ENCODE results near the gene CANX. TPM values are rescaled to one million over a fixed set of nuclear protein-coding genes. Genes with fewer than 3 reads are reported as not detected.

The CANX gene
- total and polyA plus RNA-seq, 2 of the 13 experiments (the other 11 are each of a cell fraction or from before 2014, with no cell fraction given), result 477 to 680 TPM

GRCh38 chr5:179697993-179698934, 503 bp upstream of the CANX start (continued):
- no peak for TF ChIP-seq ZFP1 (CRISPR knock-in tag; IDR thresholded peaks at IDR 0.05)
- peak; percentile 65 for TF ChIP-seq RAD21 (CRISPR knock-in tag; IDR thresholded peaks at IDR 0.05)
- TF ChIP-seq SRY (CRISPR knock-in tag; IDR thresholded peaks at IDR 0.05), result no peak
- no peak for TF ChIP-seq CBFB (CRISPR knock-in tag; IDR thresholded peaks at IDR 0.05)
- TF ChIP-seq ASH2L (IDR thresholded peaks at IDR 0.05; ENCODE audit: insufficient read length, low read depth, low read length), result peak; percentile 48
- TF ChIP-seq POLR2G (IDR thresholded peaks at IDR 0.05; ENCODE audit: low read depth, low read length), result peak; percentile 88
- no peak for TF ChIP-seq MATR3 (CRISPR knock-in tag; IDR thresholded peaks at IDR 0.05)
- TF ChIP-seq KDM3A (CRISPR knock-in tag; IDR thresholded peaks at IDR 0.05; ENCODE audit: low read depth), result peak; percentile 63; the same call in 1 of the 2 replicates
- peak; percentile 45 for TF ChIP-seq AGO1 (IDR thresholded peaks at IDR 0.05; ENCODE audit: low read depth, low read length, poor library complexity, severe bottlenecking)
- TF ChIP-seq RFXANK (CRISPR knock-in tag; IDR thresholded peaks at IDR 0.05), result no peak
- TF ChIP-seq ZNF225 (CRISPR knock-in tag; IDR thresholded peaks at IDR 0.05), result no peak
- TF ChIP-seq IRF1 (CRISPR knock-in tag; IDR thresholded peaks at IDR 0.05; ENCODE audit: low read depth), result no peak
- TF ChIP-seq SRSF4 (IDR thresholded peaks at IDR 0.05; ENCODE audit: low read depth, low read length, poor library complexity, severe bottlenecking), result peak; percentile 70
- TF ChIP-seq GMEB1 (CRISPR knock-in tag; IDR thresholded peaks at IDR 0.05; ENCODE audit: borderline replicate concordance), result peak; percentile 95
- no peak for TF ChIP-seq TERF1 (CRISPR knock-in tag; IDR thresholded peaks at IDR 0.05)
- no peak for TF ChIP-seq MTA3 (CRISPR knock-in tag; IDR thresholded peaks at IDR 0.05)
- peak; percentile 71; the same call in 1 of the 2 replicates for TF ChIP-seq NFKB2 (CRISPR knock-in tag; IDR thresholded peaks at IDR 0.05; ENCODE audit: borderline replicate concordance)
- TF ChIP-seq FOXP1 (IDR thresholded peaks at IDR 0.05), result no peak
- TF ChIP-seq FOXP1 (CRISPR knock-in tag; IDR thresholded peaks at IDR 0.05), result no peak
- no peak for TF ChIP-seq HNRNPK (IDR thresholded peaks at IDR 0.05; ENCODE audit: low read depth, low read length, poor library complexity, severe bottlenecking)
- TF ChIP-seq ZFP62 (CRISPR knock-in tag; IDR thresholded peaks at IDR 0.05), result no peak
- no peak for TF ChIP-seq ZSCAN12 (CRISPR knock-in tag; IDR thresholded peaks at IDR 0.05)
- TF ChIP-seq MLLT10 (CRISPR knock-in tag; IDR thresholded peaks at IDR 0.05), result no peak
- no peak for TF ChIP-seq USF2 (IDR thresholded peaks at IDR 0.05; ENCODE audit: low read depth, low read length)
- TF ChIP-seq USF2 (CRISPR knock-in tag; IDR thresholded peaks at IDR 0.05; ENCODE audit: borderline replicate concordance), result no peak; the same call in 1 of the 2 replicates

All from HepG2 (cell line).